ENCODE measurements around the gene PNPLA7. TPM values are rescaled to one million over a fixed set of nuclear protein-coding genes. Genes with fewer than 3 reads are reported as not detected.
A peak's percentile ranks its signal among the peaks of the same experiment; 100 is the strongest.

PNPLA7 gene
- total and polyA plus RNA-seq, 9 donors = 2.2 to 29.3 (median 13.0) TPM

GRCh38 chr9:137465000-137465719 is 85.0 kb downstream of the PNPLA7 start:
- no peaks in the 10 kb centered on the region for H3K36me3 ChIP-seq
- intact Hi-C loops (cut with DNase I) = no loop called here
- DNase-seq = peak in 1 of 5 donors; percentile 34
- H3K27ac ChIP-seq = no peak overlapping the region
- H3K9me3 ChIP-seq = no peaks in the 10 kb centered on the region
- H3K27me3 ChIP-seq = no peaks in the 10 kb centered on the region
- WGBS, 3 donors = 89 to 96% (median 93%) methylated on average over 23 of the region's 23 CpGs
- no peaks in the 10 kb centered on the region for H3K4me1 ChIP-seq (ENCODE audit: insufficient read depth)
- TF ChIP-seq EP300 (IDR thresholded peaks at IDR 0.05) (no peak), CTCF (IDR thresholded peaks at IDR 0.05) (no peak), POLR2A (IDR thresholded peaks at IDR 0.05) (no peak)
- H3K4me3 ChIP-seq = no peak overlapping the region

- intact Hi-C loops (cut with DNase I) = no loop called here
- peaks cover 2% of the 10 kb centered on the region for H3K4me1 ChIP-seq (ENCODE audit: insufficient read depth)
- H3K27me3 ChIP-seq = no peaks in the 10 kb centered on the region
- H3K9me3 ChIP-seq = no peaks in the 10 kb centered on the region
- H3K4me3 ChIP-seq = no peak overlapping the region
- TF ChIP-seq CTCF (IDR thresholded peaks at IDR 0.05) (no peak), EP300 (IDR thresholded peaks at IDR 0.05) (no peak), POLR2A (IDR thresholded peaks at IDR 0.05) (no peak)
- WGBS, 3 donors = 90 to 91% (median 91%) methylated on average over 28 of the region's 28 CpGs
- no peak overlapping the region for H3K27ac ChIP-seq
- DNase-seq = peak in 3 of 5 donors; percentile 16 to 34 (median 24)
- no peaks in the 10 kb centered on the region for H3K36me3 ChIP-seq
These were observed 85.8 kb downstream of the PNPLA7 start for GRCh38 chr9:137464291-137464999.

- 96 to 98% (median 97%) methylated on average over 18 of the region's 18 CpGs for WGBS, 3 donors
- peaks cover 3% of the 10 kb centered on the region for H3K4me1 ChIP-seq (ENCODE audit: insufficient read depth)
- peak in 3 of 5 donors; percentile 13 to 23 (median 20) for DNase-seq
- no peak overlapping the region for H3K4me3 ChIP-seq
- no peak for TF ChIP-seq EP300 (IDR thresholded peaks at IDR 0.05)
- no peak for TF ChIP-seq POLR2A (IDR thresholded peaks at IDR 0.05)
- no peak for TF ChIP-seq CTCF (IDR thresholded peaks at IDR 0.05)
- H3K36me3 ChIP-seq = no peaks in the 10 kb centered on the region
- intact Hi-C loops (cut with DNase I) = no loop called here
- H3K9me3 ChIP-seq = no peaks in the 10 kb centered on the region
- H3K27me3 ChIP-seq = no peaks in the 10 kb centered on the region
- no peak overlapping the region for H3K27ac ChIP-seq
These were observed 86.3 kb downstream of the PNPLA7 start for GRCh38 chr9:137463931-137464290.

- WGBS, 3 donors = 91% methylated on average over 30 of the region's 30 CpGs
- TF ChIP-seq EP300 (IDR thresholded peaks at IDR 0.05) = no peak
- no peak for TF ChIP-seq CTCF (IDR thresholded peaks at IDR 0.05)
- no peak for TF ChIP-seq POLR2A (IDR thresholded peaks at IDR 0.05)
- intact Hi-C loops (cut with DNase I) = no loop called here
- H3K27ac ChIP-seq = no peak overlapping the region
- no peaks in the 10 kb centered on the region for H3K36me3 ChIP-seq
- H3K9me3 ChIP-seq = no peaks in the 10 kb centered on the region
- H3K4me3 ChIP-seq = no peak overlapping the region
- peaks cover 7% of the 10 kb centered on the region for H3K4me1 ChIP-seq (ENCODE audit: insufficient read depth)
- peak in 3 of 5 donors; percentile 19 to 36 (median 27) for DNase-seq
- no peaks in the 10 kb centered on the region for H3K27me3 ChIP-seq
These were observed 86.9 kb downstream of the PNPLA7 start for GRCh38 chr9:137462986-137463930.
